Activated CD4-positive, alpha-beta T cell treated with anti-CD3 and anti-CD28 coated beads, Interleukin-2, amount 10 ng/mL, durations not matched to agents 24 days and 14 days (primary cell): ENCODE results near the gene TMEM38A. TPM values are rescaled to one million over a fixed set of nuclear protein-coding genes. Genes with fewer than 3 reads are reported as not detected.

Source experiments
- DNase-seq: peaks from one replicate; pipeline ENCODE4 v3.0.0; 2022
- H3K27ac Mint-ChIP-seq: one replicate; pipeline ENCODE4 v1.8.0; 2022; ENCODE audit warnings: mild to moderate bottlenecking, mixed read lengths
- H3K27me3 Mint-ChIP-seq: one replicate; pipeline ENCODE4 v1.8.0; 2022; ENCODE audit warnings: mixed read lengths
- H3K36me3 Mint-ChIP-seq: one replicate; pipeline ENCODE4 v1.8.0; 2022; ENCODE audit warnings: low read depth, mild to moderate bottlenecking, mixed read lengths
- H3K4me1 Mint-ChIP-seq: one replicate; pipeline ENCODE4 v1.8.0; 2021; ENCODE audit warnings: mixed read lengths
- H3K4me3 Mint-ChIP-seq: one replicate; pipeline ENCODE4 v1.8.0; 2022; ENCODE audit warnings: mild to moderate bottlenecking, moderate library complexity, mixed read lengths
- H3K9me3 Mint-ChIP-seq: one replicate; pipeline ENCODE4 v1.8.0; 2021; ENCODE audit warnings: mixed read lengths
- intact Hi-C: fragments of 100-400 bp; cut with micrococcal nuclease; formaldehyde crosslinking; loops from one replicate; pipeline ENCODE4 v1.15.1; 2023
- total RNA-seq: library from RNA; stranded (reverse); gene quantifications from 2 replicates; pipeline ENCODE4 v1.2.3, GENCODE V29; 2022

Gene TMEM38A
- total RNA-seq, 1 donor from 2014 or later = 0.42 TPM

DNA sequence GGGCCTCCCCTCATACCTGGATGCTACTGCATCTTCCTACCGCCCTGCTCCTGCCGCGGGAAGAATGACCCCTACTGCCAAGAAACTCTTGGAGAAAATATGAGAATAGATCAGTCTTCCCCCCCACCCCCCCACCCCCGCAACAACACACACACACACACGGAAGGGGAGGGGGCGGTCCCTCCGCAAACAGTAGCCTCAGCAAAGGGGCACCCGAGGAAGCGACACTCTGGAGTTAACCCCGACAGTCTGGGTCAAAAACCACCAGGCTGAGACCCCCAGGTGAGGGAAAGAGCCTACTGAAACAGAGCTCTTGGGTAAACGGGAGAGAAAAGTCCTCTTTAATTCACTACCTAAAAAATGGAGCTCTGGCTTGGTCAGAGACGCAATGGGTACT is 34.1 kb upstream of the TMEM38A start:
- intact Hi-C loops = no loop called here
- Mint-ChIP-seq H3K9me3 (no peaks in the 10 kb centered on the region), H3K36me3 (peaks cover 37% of the 10 kb centered on the region), H3K27me3 (no peaks in the 10 kb centered on the region), H3K4me1 (peaks cover 34% of the 10 kb centered on the region), H3K4me3 (peak overlapping the region; percentile 95), H3K27ac (peak overlapping the region; percentile 89)
- peak; percentile 71 for DNase-seq

DNA sequence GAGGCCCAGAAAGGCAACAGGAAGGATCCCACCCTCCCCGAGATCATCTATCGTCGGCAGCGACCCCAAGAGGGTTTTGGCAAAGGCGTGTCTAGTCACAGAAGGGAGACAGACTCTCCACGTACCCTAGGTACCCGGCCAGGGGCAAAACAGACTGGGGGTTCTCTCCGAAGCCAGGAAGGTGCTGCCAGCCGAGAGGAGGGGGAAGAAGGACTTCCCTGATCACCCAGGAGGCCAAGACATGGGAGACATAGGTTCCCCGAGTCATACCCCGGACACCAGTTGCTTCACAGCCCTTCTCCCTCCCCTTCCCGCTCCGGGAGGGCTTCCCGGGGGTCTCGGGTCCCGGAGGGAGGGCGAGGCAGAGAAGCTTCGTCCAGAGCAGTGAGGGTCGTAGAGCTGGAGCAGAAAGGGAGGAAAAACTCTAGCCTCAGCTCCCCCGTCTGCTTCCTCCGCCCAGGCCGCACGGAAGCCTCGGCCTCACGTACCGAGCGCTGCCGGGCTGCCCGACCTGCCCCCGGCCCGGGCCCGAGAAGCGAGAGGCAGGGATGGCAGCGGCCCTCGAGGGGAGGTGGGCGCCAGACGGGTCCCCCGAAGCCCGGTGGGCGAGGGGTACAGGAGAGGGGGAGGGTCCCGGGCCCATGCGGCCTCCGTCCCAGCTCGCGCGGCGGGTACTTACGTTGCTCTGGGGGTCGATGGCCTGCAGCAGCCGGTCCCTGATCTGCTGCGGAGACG is 33.6 kb upstream of the TMEM38A start:
- DNase-seq = peak; percentile 76
- intact Hi-C loops = no loop called here
- Mint-ChIP-seq H3K4me3 (peak overlapping the region; percentile 95), H3K27me3 (no peaks in the 10 kb centered on the region), H3K36me3 (peaks cover 41% of the 10 kb centered on the region), H3K27ac (peak overlapping the region; percentile 89), H3K4me1 (peaks cover 33% of the 10 kb centered on the region), H3K9me3 (no peaks in the 10 kb centered on the region)

- Mint-ChIP-seq H3K27ac (peak overlapping the region; percentile 56), H3K4me1 (peaks cover 32% of the 10 kb centered on the region), H3K9me3 (no peaks in the 10 kb centered on the region), H3K4me3 (peak overlapping the region; percentile 96), H3K36me3 (peaks cover 43% of the 10 kb centered on the region), H3K27me3 (no peaks in the 10 kb centered on the region)
- intact Hi-C loops = loop anchor here (1.0 to 2.0 kb wide), 5 partner anchors 33 to 132 kb away; partner anchors contain the start of genes C19orf44, CALR3, CHERP and SLC35E1
- no peak for DNase-seq
Observed at GRCh38 chr19:16627928-16628182, 33.1 kb upstream of the TMEM38A start.

DNA sequence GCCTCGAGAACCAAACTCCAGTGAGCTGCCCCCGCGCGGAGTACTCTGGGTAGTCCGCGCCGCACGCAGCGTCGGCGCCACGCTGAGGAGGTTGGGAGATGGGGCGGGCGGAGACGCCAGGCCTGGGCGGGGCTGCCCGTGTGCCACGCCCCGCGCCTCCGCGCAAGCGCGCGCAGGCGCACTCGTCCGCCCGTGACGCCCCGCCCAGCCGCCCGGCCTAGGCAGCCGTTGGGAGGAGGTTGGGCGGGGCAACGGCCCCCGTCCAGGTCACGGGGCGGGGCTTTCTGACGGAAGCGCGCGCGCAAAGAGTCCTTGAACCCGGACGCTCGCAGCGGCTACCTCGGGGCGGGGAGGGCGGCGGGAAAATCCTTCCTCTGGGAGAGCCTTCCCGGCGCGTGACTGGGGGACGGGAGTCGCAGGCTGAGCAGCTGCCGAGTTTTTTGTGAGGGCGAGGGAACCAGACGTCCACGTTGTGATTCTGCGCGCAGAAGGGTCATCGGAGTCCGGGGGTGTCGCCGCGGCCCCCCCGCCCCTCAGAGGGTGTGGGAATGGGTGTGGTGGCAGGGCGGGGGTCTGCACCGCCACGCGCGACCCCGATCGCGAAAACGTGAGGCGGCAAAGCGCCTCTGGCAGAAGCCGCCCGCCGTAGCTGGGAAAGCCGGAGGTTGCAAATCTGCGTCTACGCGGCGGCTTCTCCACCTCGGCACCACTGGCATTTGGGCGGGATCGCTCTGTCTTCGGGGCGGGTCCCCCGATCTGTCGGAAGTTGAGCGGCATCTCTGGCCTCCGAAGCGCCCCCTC is 32.6 kb upstream of the TMEM38A start, which contains the start of gene MED26:
Gene MED26, minus strand, starts transcription at position 22 of the 801 bp plus-strand sequence. CDS start 261 bp downstream, outside the sequence.
- H3K27me3 Mint-ChIP-seq = no peaks in the 10 kb centered on the region
- H3K4me3 Mint-ChIP-seq = peak within 1 kb of the TSS; percentile 96
- H3K9me3 Mint-ChIP-seq = no peaks in the 10 kb centered on the region
- DNase-seq = peak; percentile 98
- intact Hi-C loops = loop anchor here (1.0 to 2.0 kb wide), 5 partner anchors 32 to 132 kb away; partner anchors contain the start of genes C19orf44, CALR3, CHERP and SLC35E1
- peak within 1 kb of the TSS; percentile 99 for H3K27ac Mint-ChIP-seq
- H3K36me3 Mint-ChIP-seq = peaks cover 39% of the 10 kb centered on the region
- peaks cover 32% of the 10 kb centered on the region for H3K4me1 Mint-ChIP-seq

- peak overlapping the region; percentile 96 for H3K4me3 Mint-ChIP-seq
- peaks cover 35% of the 10 kb centered on the region for H3K36me3 Mint-ChIP-seq
- H3K9me3 Mint-ChIP-seq = no peaks in the 10 kb centered on the region
- H3K27me3 Mint-ChIP-seq = no peaks in the 10 kb centered on the region
- peak overlapping the region; percentile 99 for H3K27ac Mint-ChIP-seq
- H3K4me1 Mint-ChIP-seq = peaks cover 32% of the 10 kb centered on the region
- DNase-seq = peak; percentile 74
- intact Hi-C loops = loop anchor here (1.0 to 2.0 kb wide), 5 partner anchors 32 to 133 kb away; partner anchors contain the start of genes C19orf44, CALR3, CHERP and SLC35E1
Observed at GRCh38 chr19:16628984-16629691, 31.8 kb upstream of the TMEM38A start.

DNA sequence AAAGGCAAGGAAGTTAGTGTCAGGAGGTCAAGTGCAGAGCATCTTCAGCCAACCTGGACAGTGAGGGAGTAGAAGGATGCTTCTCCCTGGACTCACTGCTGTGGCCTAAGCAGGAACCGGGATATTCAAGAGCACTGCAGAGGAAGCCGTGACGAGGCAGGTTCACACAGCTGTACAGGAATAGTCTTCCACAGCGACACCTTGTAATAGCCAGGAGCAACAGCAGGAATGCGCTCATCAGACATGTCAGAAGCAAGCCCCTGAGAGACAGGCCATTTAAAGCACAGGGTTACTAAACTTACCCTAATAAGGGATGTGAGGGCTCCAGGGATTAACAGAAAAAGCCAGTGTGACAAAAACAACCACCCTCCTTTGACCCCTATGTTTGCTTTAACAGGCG is 29.5 kb upstream of the TMEM38A start:
- H3K36me3 Mint-ChIP-seq = peaks cover 22% of the 10 kb centered on the region
- H3K9me3 Mint-ChIP-seq = no peaks in the 10 kb centered on the region
- no peak overlapping the region for H3K27ac Mint-ChIP-seq
- H3K4me1 Mint-ChIP-seq = peaks cover 14% of the 10 kb centered on the region
- intact Hi-C loops = no loop called here
- DNase-seq = no peak
- no peaks in the 10 kb centered on the region for H3K27me3 Mint-ChIP-seq
- no peak overlapping the region for H3K4me3 Mint-ChIP-seq

DNA sequence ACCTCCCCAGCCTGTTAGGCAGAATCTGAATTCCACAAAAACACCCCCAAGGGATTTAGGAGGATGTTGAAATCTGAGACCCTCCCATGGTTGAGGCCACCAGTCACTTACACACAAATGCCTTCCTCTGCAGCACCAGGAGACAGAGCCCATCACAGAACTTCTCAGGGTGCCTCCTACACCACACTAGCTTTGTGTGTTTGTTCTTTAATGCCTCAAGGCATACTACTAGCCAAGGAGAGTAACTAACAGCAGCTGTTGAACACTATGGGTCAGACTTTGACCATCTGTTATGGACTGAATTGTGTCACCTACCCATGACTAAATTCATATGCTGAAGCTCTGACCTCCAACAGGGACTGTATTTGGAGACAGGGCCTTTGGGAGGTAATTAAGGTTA is 23.4 kb upstream of the TMEM38A start:
- no peak overlapping the region for H3K4me3 Mint-ChIP-seq
- H3K27ac Mint-ChIP-seq = no peak overlapping the region
- DNase-seq = no peak
- peaks cover 39% of the 10 kb centered on the region for H3K36me3 Mint-ChIP-seq
- no peaks in the 10 kb centered on the region for H3K9me3 Mint-ChIP-seq
- peaks cover 4% of the 10 kb centered on the region for H3K4me1 Mint-ChIP-seq
- H3K27me3 Mint-ChIP-seq = no peaks in the 10 kb centered on the region
- intact Hi-C loops = no loop called here

DNA sequence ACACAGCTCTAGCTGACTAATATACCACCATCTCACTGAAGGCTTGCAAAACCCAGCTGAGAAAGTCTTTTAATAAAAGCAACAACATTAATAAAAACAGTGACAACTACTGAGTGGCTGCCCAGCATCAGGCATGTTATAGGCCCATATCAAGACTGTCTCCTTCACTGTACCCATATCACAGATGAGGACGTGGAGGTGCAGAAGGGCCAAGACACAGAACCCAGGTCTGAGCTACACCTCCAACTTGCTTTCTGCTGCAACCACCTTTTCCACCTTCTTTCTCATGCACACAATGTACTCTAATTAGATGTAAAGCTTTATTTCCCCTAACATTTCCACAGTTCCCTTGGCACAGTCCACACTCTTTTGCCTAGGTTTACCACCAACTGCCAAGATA is 22.3 kb upstream of the TMEM38A start:
- Mint-ChIP-seq H3K27ac (no peak overlapping the region), H3K27me3 (no peaks in the 10 kb centered on the region), H3K9me3 (no peaks in the 10 kb centered on the region), H3K4me1 (peaks cover 4% of the 10 kb centered on the region), H3K36me3 (peaks cover 46% of the 10 kb centered on the region), H3K4me3 (no peak overlapping the region)
- no peak for DNase-seq
- intact Hi-C loops = no loop called here

DNA sequence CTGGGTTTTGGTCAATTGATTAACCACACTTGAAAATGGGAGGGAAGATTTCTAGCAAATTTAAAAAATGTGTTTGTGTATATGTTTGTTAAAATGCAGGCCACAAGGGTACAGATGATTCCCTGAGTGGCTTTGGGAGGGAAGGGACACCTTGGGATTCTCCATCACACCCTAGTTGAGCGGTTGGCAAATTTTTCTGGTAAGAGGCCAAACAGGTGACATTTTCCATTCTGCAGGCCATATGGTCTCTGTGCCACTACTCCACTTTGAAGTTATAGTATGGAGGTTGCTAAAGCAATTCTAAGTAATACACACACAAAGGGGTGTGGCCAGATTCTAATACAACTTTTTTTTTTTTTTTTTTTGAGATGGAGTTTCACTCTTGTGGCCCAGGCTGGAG is 20.0 kb upstream of the TMEM38A start:
- H3K9me3 Mint-ChIP-seq = no peaks in the 10 kb centered on the region
- peaks cover 56% of the 10 kb centered on the region for H3K36me3 Mint-ChIP-seq
- no peak overlapping the region for H3K4me3 Mint-ChIP-seq
- no peak for DNase-seq
- H3K27ac Mint-ChIP-seq = no peak overlapping the region
- peaks cover 4% of the 10 kb centered on the region for H3K4me1 Mint-ChIP-seq
- intact Hi-C loops = no loop called here
- H3K27me3 Mint-ChIP-seq = no peaks in the 10 kb centered on the region

DNA sequence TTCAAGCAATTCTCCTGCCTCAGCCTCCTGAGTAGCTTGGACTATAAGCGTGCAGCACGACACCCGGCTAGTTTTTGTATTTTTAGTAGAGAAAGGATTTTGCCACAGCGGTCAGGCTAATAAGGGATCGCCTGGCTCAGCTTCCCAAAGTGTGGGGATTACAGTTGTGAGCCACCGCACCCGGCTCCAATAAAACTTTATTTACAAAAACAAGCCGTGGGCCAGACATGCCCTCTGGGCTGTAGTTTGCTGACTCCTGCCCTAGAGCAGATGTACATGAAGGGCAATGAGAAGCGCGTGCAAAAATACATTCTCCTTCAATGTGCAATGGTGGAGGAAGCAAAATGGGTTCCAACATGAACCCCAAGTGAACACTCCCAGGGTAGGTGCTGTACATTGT is 19.2 kb upstream of the TMEM38A start:
- Mint-ChIP-seq H3K36me3 (peaks cover 62% of the 10 kb centered on the region), H3K4me3 (no peak overlapping the region), H3K27ac (no peak overlapping the region), H3K27me3 (no peaks in the 10 kb centered on the region), H3K4me1 (peaks cover 4% of the 10 kb centered on the region), H3K9me3 (no peaks in the 10 kb centered on the region)
- no peak for DNase-seq
- intact Hi-C loops = no loop called here

DNA sequence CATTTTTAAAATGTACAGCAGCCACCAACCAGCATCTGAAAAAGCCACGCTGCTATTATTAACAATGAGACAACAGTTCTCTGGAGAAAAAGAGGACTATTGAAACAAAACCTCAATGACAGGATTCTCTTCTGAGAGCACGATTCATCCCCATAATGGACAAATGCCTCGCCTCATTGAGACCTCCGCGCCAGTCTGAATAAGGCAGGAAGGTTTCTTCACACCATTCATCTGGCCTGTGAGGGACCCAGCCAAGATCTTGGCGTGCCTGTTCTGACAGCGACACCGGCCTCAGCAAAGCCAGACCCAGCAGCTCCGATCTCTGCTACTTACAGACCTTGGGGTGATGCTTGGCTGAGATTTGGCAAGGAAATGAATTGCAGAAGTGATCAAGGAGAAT is 15.8 kb upstream of the TMEM38A start:
- intact Hi-C loops = no loop called here
- Mint-ChIP-seq H3K27ac (no peak overlapping the region), H3K27me3 (no peaks in the 10 kb centered on the region), H3K9me3 (no peaks in the 10 kb centered on the region), H3K4me1 (peaks cover 2% of the 10 kb centered on the region), H3K36me3 (peaks cover 59% of the 10 kb centered on the region), H3K4me3 (no peak overlapping the region)
- DNase-seq = no peak

- Mint-ChIP-seq H3K27me3 (no peaks in the 10 kb centered on the region), H3K4me1 (peaks cover 9% of the 10 kb centered on the region), H3K27ac (no peak overlapping the region), H3K36me3 (peaks cover 69% of the 10 kb centered on the region), H3K4me3 (no peak overlapping the region), H3K9me3 (peaks cover 4% of the 10 kb centered on the region)
- no peak for DNase-seq
- intact Hi-C loops = no loop called here
Observed at GRCh38 chr19:16649734-16650133, 11.2 kb upstream of the TMEM38A start.

DNA sequence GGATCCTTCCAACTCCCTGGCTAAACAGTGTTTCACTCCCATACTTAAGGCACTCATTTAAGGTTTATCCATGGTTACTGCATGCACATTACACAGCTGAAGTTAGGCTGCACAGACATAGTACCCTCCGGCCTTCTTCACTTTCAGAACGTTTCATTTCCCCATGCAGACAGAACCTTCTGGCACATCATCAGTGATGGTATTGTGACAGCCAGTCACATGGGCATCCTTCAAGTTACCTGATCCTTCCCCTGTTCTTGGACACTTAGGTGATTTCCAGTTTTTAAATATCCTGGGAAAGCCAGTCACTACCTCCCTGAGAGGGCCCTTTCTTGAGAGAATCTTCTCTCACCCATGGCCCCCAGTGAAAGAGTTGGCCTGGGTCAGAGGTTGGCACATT is 10.1 kb upstream of the TMEM38A start:
- H3K27me3 Mint-ChIP-seq = no peaks in the 10 kb centered on the region
- peaks cover 70% of the 10 kb centered on the region for H3K36me3 Mint-ChIP-seq
- H3K9me3 Mint-ChIP-seq = peaks cover 4% of the 10 kb centered on the region
- intact Hi-C loops = no loop called here
- no peak overlapping the region for H3K4me3 Mint-ChIP-seq
- peaks cover 9% of the 10 kb centered on the region for H3K4me1 Mint-ChIP-seq
- DNase-seq = no peak
- H3K27ac Mint-ChIP-seq = no peak overlapping the region
